Stimulated activated naive B cell treated with anti-CD40 and anti-IgM and Interleukin-4, amounts not matched to agents 10 μg/mL and 1 μg/mL and 100 μg/mL, for 72 hours (primary cell): Measurements from ENCODE around the gene BBS9.
"Not testable (repeated sequence)": the region's sequence is repeated elsewhere in the genome, so short reads cannot be mapped to it uniquely, and the experiment has no call there.

Experiments used
- ATAC-seq, 2 donors: fragments of 150-1000 bp; cut with Tn5 transposase; replicated peaks; 2 replicates each; pipeline ENCODE4 v1.10.0; 2021; ENCODE audit warnings: moderate library complexity in 1 of 2
- DNase-seq: peaks from one replicate; pipeline ENCODE4 v3.0.0; 2021
- H3K27ac Mint-ChIP-seq: one replicate; pipeline ENCODE4 v1.8.0; 2022; ENCODE audit warnings: mild to moderate bottlenecking, mixed read lengths
- H3K27me3 Mint-ChIP-seq, 2 donors: one replicate each; pipeline ENCODE4 v1.8.0; 2022; ENCODE audit warnings: mixed read lengths in 2 of 2
- H3K36me3 Mint-ChIP-seq, 2 donors: one replicate each; pipeline ENCODE4 v1.8.0; 2022; ENCODE audit warnings: mixed read lengths in 2 of 2, mild to moderate bottlenecking in 1 of 2
- H3K4me1 Mint-ChIP-seq, 2 donors: one replicate each; pipeline ENCODE4 v1.8.0; 2022; ENCODE audit warnings: mixed read lengths in 2 of 2, mild to moderate bottlenecking in 1 of 2
- H3K4me3 Mint-ChIP-seq, 2 donors: one replicate each; pipeline ENCODE4 v1.8.0; 2022; ENCODE audit warnings: mild to moderate bottlenecking in 2 of 2, mixed read lengths in 2 of 2, moderate library complexity in 1 of 2
- H3K9me3 Mint-ChIP-seq, 2 donors: one replicate each; pipeline ENCODE4 v1.8.0; 2022; ENCODE audit warnings: mixed read lengths in 2 of 2, mild to moderate bottlenecking in 1 of 2

BBS9 gene

DNA sequence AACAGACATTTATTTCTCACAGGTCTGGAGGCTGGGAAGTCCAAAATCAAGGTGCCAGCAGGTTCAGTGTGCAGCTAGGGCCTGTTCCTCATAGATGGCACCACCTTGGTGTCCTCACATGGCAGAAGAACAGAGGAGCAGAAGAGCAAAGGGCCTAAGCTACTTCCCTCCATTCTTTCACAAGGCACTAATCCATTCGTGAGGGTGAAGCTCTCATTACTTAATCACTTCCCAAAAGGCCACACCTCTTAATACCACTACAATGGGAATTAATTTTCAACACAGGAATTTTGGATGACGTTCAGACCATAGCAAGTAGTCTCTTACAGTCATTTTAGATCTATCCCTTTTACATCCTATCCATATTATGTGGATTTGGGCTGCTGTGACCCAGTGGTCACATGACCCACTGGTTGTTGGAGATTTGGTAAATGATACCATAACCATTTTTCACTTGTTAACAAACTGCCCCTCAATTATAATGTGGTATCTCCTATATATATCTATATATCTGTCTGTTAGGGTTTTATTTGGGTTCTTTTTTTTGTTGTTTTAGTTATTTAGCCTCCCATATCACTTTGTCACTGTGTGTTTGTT lies 63.4 kb downstream of the BBS9 start:
- H3K36me3 Mint-ChIP-seq: peaks cover 2 to 3% of the 10 kb centered on the region in 2 donors
- H3K4me3 Mint-ChIP-seq: no peak overlapping the region
- H3K9me3 Mint-ChIP-seq: no peaks in the 10 kb centered on the region
- H3K4me1 Mint-ChIP-seq: peaks cover 23 to 34% of the 10 kb centered on the region in 2 donors
- H3K27me3 Mint-ChIP-seq: no peaks in the 10 kb centered on the region
- no peak overlapping the region for H3K27ac Mint-ChIP-seq
- DNase-seq: no peak
- no peak for ATAC-seq

DNA sequence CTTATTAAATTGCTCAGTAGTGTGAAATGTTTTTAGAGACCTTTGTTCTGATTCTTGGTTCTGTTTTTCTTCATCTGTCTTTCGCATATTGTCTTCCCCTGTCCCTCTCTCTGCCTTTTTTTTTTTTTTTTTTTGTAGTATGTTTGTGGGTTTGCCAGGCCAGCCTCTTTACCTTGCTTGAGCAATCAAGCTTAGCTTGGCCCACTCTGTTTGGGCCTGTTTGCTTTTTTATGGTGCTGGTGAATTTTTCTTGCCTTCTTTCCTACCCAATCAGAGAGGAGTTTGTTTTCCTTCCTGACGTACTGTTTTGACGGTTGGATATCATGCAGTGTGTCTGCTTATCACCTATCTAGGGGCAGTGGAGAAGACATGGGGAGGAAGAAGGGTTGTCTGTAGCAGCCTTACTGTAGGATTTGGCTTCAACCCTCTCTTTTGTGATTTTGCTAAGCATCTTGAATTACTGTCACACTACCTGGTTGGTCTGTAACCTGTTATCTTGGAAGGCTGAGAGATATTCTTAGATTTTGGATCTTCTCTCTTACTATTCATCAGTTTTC lies 64.0 kb downstream of the BBS9 start:
- no peak for DNase-seq
- Mint-ChIP-seq H3K27ac (peak overlapping the region; percentile 68), H3K36me3 (peaks cover 2 to 3% of the 10 kb centered on the region in 2 donors), H3K27me3 (no peaks in the 10 kb centered on the region), H3K9me3 (no peaks in the 10 kb centered on the region), H3K4me1 (peaks cover 23 to 34% of the 10 kb centered on the region in 2 donors), H3K4me3 (peak overlapping the region in 1 of 2 donors; percentile 16)
- peak; percentile 70 to 76 for ATAC-seq

DNA sequence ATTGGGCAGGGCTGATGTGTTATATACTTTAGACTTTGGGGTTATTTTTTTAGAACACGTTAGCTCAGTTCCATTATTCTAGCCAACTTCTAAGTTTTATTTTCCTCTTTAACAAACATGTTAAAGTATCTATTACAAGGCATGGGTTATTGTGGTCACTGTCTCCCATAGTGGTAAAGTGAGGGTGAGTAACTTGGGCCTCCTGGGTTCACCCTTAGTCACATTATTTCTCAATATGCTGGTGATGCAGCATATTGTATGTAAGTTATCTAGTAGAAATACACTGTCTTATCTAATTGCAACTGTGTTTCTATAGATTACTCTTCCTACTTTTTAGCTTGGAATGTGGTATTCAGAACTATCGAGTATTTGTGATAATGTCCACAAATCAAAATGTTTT lies 65.9 kb downstream of the BBS9 start:
- no peak for ATAC-seq
- Mint-ChIP-seq H3K36me3 (peaks cover 3 to 5% of the 10 kb centered on the region in 2 donors), H3K27me3 (no peaks in the 10 kb centered on the region), H3K4me3 (no peak overlapping the region), H3K9me3 (no peaks in the 10 kb centered on the region), H3K4me1 (peaks cover 23 to 39% of the 10 kb centered on the region in 2 donors), H3K27ac (no peak overlapping the region)
- no peak for DNase-seq

DNA sequence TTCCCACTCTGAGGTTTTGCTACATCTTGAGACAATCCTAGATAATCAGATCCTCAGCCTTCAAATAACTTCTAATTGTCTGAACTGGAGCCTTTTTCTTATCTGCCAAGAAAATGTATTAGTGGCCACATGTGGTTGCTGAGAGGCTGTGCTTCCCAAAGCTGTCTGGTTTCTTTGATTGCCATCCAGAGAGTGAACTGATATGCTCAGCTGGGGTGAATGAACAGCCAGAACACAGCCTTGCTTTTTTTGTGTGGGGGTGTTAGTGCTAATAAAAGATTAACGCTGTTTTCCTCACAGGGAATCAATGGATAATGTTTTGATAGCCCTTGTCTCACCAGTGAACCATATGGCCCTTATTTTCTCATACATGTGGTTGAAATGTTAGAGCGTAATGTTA lies 66.9 kb downstream of the BBS9 start:
- Mint-ChIP-seq H3K27me3 (no peaks in the 10 kb centered on the region), H3K4me1 (peaks cover 15 to 30% of the 10 kb centered on the region in 2 donors), H3K36me3 (peaks cover 3 to 9% of the 10 kb centered on the region in 2 donors), H3K4me3 (no peak overlapping the region), H3K9me3 (peaks cover 0 to under 1% of the 10 kb centered on the region in 2 donors), H3K27ac (no peak overlapping the region)
- DNase-seq (no peak), ATAC-seq (no peak)

DNA sequence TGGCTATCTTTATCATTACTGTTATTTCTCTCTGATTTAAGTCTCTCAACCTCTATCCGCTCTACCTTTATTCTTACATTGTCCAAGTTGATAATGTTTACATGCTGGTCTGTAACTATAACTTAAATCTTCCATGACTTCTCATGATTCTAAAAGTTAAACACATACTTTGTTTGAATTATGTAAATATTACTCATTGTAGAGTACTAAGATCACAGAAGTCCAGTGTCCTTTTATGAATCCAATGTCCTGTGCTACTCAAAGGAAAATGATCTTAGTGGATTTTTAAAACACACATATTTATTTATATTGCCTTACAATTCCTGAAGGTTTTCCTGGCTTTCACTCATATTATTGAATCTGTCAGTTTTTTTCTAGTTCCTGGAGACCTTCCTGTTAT lies 70.9 kb downstream of the BBS9 start:
- Mint-ChIP-seq H3K9me3 (peaks cover 4 to 11% of the 10 kb centered on the region in 2 donors), H3K27ac (no peak overlapping the region), H3K4me3 (no peak overlapping the region), H3K4me1 (peaks cover 3 to 5% of the 10 kb centered on the region in 2 donors), H3K36me3 (peaks cover 16 to 20% of the 10 kb centered on the region in 2 donors), H3K27me3 (no peaks in the 10 kb centered on the region)
- ATAC-seq (no peak), DNase-seq (no peak)

DNA sequence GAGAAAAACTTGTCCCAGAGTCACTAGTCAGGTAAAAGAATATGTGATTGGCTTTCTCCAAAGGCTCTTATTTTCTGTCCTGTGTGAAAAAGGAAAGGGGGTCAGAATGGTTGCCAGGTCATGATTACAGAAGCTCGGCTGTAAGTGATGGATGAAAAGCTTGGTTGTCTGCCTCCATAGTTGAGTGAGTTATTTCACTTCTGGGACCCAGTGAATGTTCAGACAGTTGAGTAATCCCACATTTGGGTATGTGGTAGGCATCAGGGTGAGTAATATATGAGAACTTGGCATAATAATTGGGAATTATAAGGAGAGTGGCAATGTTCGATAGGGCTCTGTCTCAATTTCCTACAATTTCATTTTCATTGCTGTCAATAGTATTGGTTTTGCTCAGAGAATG lies 72.5 kb downstream of the BBS9 start:
- Mint-ChIP-seq H3K36me3 (peaks cover 16 to 20% of the 10 kb centered on the region in 2 donors), H3K27me3 (no peaks in the 10 kb centered on the region), H3K27ac (no peak overlapping the region), H3K9me3 (peaks cover 4 to 11% of the 10 kb centered on the region in 2 donors), H3K4me3 (no peak overlapping the region), H3K4me1 (peaks cover 4 to 5% of the 10 kb centered on the region in 2 donors)
- no peak for ATAC-seq
- no peak for DNase-seq

DNA sequence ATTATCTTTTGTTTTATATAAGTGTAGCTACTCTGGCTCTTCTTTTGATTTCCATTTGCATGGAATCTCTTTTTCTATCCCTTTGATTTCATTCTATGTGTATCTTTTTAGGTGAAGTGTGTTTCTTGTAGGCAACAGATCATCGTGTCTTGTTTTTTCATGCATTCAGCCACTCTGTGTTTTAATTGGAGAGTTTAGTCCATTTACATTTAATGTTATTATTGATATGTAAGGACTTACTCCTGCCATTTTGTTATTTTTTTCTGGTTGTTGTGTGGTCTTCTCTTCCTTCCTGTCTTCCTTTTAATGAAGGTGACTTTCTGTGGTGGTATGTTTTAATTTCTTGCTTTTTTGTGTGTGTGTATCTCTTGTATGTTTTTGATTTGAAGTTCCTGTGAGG lies 81.6 kb downstream of the BBS9 start:
- ATAC-seq (no peak), DNase-seq (no peak)
- H3K9me3 Mint-ChIP-seq: peaks cover 23 to 32% of the 10 kb centered on the region in 2 donors
- H3K27me3 Mint-ChIP-seq: no peaks in the 10 kb centered on the region
- no peak overlapping the region for H3K27ac Mint-ChIP-seq
- H3K4me3 Mint-ChIP-seq: no peak overlapping the region
- peaks cover 53 to 67% of the 10 kb centered on the region in 2 donors for H3K36me3 Mint-ChIP-seq
- H3K4me1 Mint-ChIP-seq: peaks cover 0 to 1% of the 10 kb centered on the region in 2 donors

DNA sequence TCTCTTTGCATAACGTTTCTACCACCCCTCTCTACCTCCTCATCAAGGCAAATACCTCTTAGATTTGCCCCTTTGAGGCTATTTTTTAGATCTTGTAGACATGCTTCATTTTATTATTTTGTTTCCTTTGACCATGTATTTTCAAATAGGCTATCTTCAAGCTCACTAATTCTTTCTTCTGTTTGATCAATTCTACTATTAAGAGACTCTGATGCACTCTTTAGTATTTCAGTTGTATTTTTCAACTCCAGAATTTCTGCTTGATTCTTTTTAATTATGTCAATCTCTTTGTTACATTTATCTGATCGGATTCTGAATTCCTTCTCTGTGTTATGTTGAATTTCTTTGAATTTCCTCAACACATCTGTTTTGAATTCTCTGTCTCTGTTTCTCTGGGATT lies 82.8 kb downstream of the BBS9 start:
- H3K27ac Mint-ChIP-seq: no peak overlapping the region

DNA sequence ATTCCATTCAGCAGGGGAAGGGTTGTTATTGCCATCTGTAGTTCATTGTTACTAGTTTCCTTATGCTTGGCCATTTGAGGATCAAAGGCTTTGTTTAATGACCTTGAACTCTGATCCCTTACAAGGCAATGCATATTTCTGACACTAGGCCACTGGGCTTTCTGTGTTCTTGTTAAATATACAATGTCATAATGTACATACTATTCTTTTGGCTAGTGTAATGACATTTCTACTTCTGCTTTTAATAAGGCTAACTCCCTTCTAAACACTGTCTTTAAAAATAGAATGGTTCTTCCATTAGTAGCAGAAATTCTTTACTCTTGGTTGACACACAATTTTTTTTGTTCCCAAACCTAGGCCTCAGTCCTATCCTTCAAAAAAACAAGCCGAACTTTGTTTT lies 86.6 kb downstream of the BBS9 start:
- H3K27me3 Mint-ChIP-seq: no peaks in the 10 kb centered on the region
- no peak overlapping the region for H3K4me3 Mint-ChIP-seq
- ATAC-seq (no peak), DNase-seq (no peak)
- H3K36me3 Mint-ChIP-seq: peaks cover 40 to 45% of the 10 kb centered on the region in 2 donors
- peaks cover 0 to 1% of the 10 kb centered on the region in 2 donors for H3K4me1 Mint-ChIP-seq
- no peak overlapping the region for H3K27ac Mint-ChIP-seq
- peaks cover 19 to 20% of the 10 kb centered on the region in 2 donors for H3K9me3 Mint-ChIP-seq

More for the DNA sequence above, 82.8 kb downstream of the BBS9 start:
- Mint-ChIP-seq H3K9me3 (peaks cover 23 to 32% of the 10 kb centered on the region in 2 donors), H3K4me3 (no peak overlapping the region), H3K27me3 (no peaks in the 10 kb centered on the region), H3K36me3 (peaks cover 53 to 67% of the 10 kb centered on the region in 2 donors), H3K4me1 (peaks cover 0 to 1% of the 10 kb centered on the region in 2 donors)
- DNase-seq (no peak), ATAC-seq (no peak)

DNA sequence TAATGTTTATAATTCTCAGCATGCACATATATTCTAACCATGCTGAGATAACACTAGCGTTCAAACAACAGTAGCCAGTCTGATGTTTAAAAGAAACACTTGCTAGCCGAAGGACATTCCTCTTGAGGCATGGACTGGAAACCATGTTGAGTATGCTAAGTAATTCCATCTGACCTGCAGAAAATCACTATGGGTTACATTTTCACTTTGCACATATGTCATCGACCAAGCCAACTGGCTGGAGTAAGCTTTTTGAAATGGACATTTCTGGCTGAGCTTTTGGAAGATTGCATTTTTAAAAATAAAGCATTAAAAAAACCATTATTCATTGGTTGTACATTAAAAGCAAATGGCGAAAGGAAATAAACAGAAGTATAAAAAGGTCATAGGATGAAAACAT lies 88.2 kb downstream of the BBS9 start:
- H3K4me1 Mint-ChIP-seq: peaks cover 0 to 1% of the 10 kb centered on the region in 2 donors
- H3K27ac Mint-ChIP-seq: no peak overlapping the region
- H3K27me3 Mint-ChIP-seq: no peaks in the 10 kb centered on the region
- no peak for ATAC-seq
- DNase-seq: no peak
- H3K36me3 Mint-ChIP-seq: peaks cover 24 to 29% of the 10 kb centered on the region in 2 donors
- H3K4me3 Mint-ChIP-seq: no peak overlapping the region
- H3K9me3 Mint-ChIP-seq: peaks cover 3 to 5% of the 10 kb centered on the region in 2 donors

DNA sequence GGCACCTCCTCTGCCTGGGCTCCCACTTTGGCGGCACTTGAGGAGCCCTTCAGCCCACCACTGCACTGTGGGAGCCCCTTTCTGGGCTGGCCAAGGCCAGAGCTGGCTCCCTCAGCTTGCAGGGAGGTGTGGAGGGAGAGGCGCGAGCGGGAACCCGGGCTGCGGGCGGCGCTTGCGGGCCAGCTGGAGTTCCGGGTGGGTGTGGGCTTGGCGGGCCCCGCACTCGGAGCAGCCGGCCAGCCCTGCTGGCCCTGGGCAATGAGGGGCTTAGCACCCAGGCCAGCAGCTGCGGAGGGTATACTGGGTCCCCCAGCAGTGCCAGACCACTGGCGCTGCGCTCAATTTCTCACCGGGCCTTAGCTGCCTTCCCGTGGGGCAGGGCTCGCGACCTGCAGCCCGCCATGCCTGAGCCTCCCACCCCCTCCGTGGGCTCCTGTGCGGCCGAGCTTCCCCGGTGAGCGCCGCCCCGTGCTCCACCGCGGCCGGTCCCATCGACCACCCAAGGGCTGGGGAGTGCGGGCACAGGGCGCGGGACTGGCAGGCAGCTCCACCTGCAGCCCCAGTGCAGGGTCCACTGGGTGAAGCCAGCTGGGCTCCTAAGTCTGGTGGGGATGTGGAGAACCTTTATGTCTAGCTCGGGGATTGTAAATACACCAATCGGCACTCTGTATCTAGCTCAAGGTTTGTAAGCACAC lies 89.6 kb downstream of the BBS9 start:
- peaks cover 12 to 18% of the 10 kb centered on the region in 2 donors for H3K36me3 Mint-ChIP-seq
- not testable (repeated sequence) for ATAC-seq, DNase-seq, H3K4me1 Mint-ChIP-seq, H3K9me3 Mint-ChIP-seq, H3K4me3 Mint-ChIP-seq, H3K27ac Mint-ChIP-seq, H3K27me3 Mint-ChIP-seq

DNA sequence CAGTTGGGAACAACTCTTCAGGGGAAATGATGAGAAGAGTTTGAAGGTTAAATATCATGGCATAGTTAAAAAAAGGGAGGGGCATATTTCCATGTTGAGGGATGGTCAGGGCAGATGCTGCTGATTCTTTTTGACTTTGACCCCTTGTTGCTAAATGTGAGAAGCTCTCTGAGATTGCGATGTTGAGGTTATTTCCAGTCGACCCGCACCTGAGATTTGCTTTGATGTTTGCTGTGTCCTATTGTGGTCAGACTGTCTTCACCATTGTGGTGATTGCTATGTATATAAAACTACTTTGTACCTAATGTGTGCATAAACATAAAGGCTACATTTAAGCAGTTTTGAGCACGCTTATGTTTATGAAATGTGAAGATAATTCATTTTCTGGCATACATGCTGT lies 90.9 kb downstream of the BBS9 start:
- Mint-ChIP-seq H3K36me3 (peaks cover 4 to 8% of the 10 kb centered on the region in 2 donors), H3K27ac (no peak overlapping the region), H3K4me1 (peaks cover 0 to 1% of the 10 kb centered on the region in 2 donors), H3K9me3 (peaks cover 0 to 1% of the 10 kb centered on the region in 2 donors), H3K27me3 (no peaks in the 10 kb centered on the region), H3K4me3 (no peak overlapping the region)
- no peak for DNase-seq
- ATAC-seq: no peak

DNA sequence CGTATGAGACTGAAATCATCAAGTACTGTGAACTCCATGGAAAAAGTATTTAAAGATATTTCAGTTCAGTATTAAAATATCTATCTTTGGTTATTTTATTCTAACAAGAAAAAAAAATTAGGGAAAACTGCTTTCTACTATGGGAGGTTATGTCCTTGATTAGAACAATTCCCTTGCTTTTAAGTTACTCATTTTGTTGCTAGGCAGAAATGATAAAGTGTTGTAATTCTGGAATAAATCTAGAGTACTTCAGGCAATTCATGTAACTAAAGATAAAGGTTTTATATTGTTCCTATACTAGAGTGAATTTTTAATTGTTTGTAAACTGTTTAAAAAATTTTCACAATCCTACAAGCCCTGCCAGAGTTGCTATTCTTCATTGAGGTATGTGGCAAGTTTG lies 92.0 kb downstream of the BBS9 start:
- H3K9me3 Mint-ChIP-seq: peaks cover 0 to 1% of the 10 kb centered on the region in 2 donors
- H3K36me3 Mint-ChIP-seq: peaks cover 1 to 6% of the 10 kb centered on the region in 2 donors
- no peaks in the 10 kb centered on the region for H3K27me3 Mint-ChIP-seq
- no peaks in the 10 kb centered on the region for H3K4me1 Mint-ChIP-seq
- ATAC-seq (no peak), DNase-seq (no peak)
- no peak overlapping the region for H3K4me3 Mint-ChIP-seq
- no peak overlapping the region for H3K27ac Mint-ChIP-seq

DNA sequence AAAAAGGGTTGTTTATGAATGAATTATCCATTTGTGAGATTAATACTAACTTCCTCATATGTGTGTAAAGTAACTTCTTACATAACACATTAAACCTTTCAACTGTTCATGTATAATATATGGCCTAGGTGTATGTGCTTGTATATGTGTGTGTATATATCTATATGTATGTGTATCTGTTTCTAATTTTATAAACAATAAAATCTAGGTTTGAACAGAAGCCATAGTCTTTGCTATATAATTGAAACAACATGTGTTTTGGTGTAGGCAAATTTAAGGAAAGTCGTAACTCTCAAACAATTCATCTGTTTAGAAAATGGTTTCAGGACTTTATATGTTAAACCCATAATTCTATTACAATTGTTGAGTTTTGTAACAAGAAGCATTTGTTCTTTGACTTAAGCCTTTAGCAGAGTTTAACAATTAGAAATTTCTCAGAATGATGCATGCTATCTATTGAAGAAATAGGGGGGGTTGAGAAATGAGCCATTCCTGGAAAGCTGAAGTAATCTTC lies 103.3 kb downstream of the BBS9 start:
- H3K36me3 Mint-ChIP-seq: no peaks in the 10 kb centered on the region
- ATAC-seq (no peak), DNase-seq (no peak)
- H3K4me1 Mint-ChIP-seq: no peaks in the 10 kb centered on the region
- H3K27me3 Mint-ChIP-seq: no peaks in the 10 kb centered on the region
- peaks cover 0 to 2% of the 10 kb centered on the region in 2 donors for H3K9me3 Mint-ChIP-seq
- H3K27ac Mint-ChIP-seq: no peak overlapping the region
- H3K4me3 Mint-ChIP-seq: no peak overlapping the region

DNA sequence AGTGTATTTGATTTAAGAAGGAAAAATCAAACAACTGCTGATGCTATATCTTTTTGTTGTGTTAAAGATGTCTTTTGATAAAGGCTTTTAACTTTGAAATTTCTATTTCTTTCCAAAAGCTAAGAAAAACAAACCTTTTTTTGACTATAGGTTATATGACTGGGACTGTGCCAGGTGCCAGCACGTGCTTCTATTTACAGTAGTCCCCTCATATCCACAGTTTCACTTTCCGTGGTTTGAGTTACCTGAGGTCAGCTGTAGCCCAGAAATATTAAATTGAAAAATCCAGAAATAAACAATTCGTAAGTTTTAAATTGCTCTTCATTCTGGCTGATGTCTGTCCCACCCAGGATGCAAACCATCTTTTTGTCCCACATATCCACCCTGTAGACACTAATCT lies 104.3 kb downstream of the BBS9 start:
- H3K4me1 Mint-ChIP-seq: no peaks in the 10 kb centered on the region
- ATAC-seq (no peak), DNase-seq (no peak)
- H3K27ac Mint-ChIP-seq: no peak overlapping the region
- H3K4me3 Mint-ChIP-seq: no peak overlapping the region
- no peaks in the 10 kb centered on the region for H3K27me3 Mint-ChIP-seq
- no peaks in the 10 kb centered on the region for H3K36me3 Mint-ChIP-seq
- H3K9me3 Mint-ChIP-seq: peaks cover 0 to 2% of the 10 kb centered on the region in 2 donors
